HEK293T (cell line): Measurements from ENCODE around the gene MRPL19.

Source experiments
- ARNT ChIP-seq: fragments of 450-650 bp; IDR thresholded peaks from 2 replicates; pipeline ENCODE4 v1.6.1; 2017; ENCODE audit warnings: mild to moderate bottlenecking
- BHLHE40 ChIP-seq: fragments of 450-650 bp; IDR thresholded peaks from 2 replicates; pipeline ENCODE4 v1.6.1; 2016; ENCODE audit warnings: mild to moderate bottlenecking, moderate library complexity, borderline replicate concordance
- CTBP1 ChIP-seq: fragments of 450-650 bp; IDR thresholded peaks from 2 replicates; pipeline ENCODE4 v1.6.1; 2016; ENCODE audit warnings: borderline replicate concordance
- ELF4 ChIP-seq: fragments of 450-650 bp; IDR thresholded peaks from 2 replicates; pipeline ENCODE4 v1.6.1; 2017; ENCODE audit warnings: antibody characterized with exemption
- FOXA1 ChIP-seq: fragments of 450-650 bp; IDR thresholded peaks from 2 replicates; pipeline ENCODE4 v1.6.1; 2016; ENCODE audit warnings: mild to moderate bottlenecking
- FOXM1 ChIP-seq: fragments of 450-650 bp; IDR thresholded peaks from 2 replicates; pipeline ENCODE4 v1.6.1; 2017; ENCODE audit warnings: mild to moderate bottlenecking, borderline replicate concordance
- HDGF ChIP-seq: fragments of 450-650 bp; IDR thresholded peaks from 2 replicates; pipeline ENCODE4 v1.6.1; 2017; ENCODE audit warnings: antibody characterized with exemption, borderline replicate concordance
- L3MBTL2 ChIP-seq: fragments of 450-650 bp; conservative IDR thresholded peaks from 2 replicates; pipeline ENCODE4 v1.6.1; 2016; ENCODE audit warnings: mild to moderate bottlenecking
- LEF1 ChIP-seq: fragments of 450-650 bp; IDR thresholded peaks from 2 replicates; pipeline ENCODE4 v1.6.1; 2017; ENCODE audit warnings: mild to moderate bottlenecking, borderline replicate concordance
- SUZ12 ChIP-seq: fragments of 450-650 bp; IDR thresholded peaks from 2 replicates; pipeline ENCODE4 v1.6.1; 2016; ENCODE audit warnings: mild to moderate bottlenecking
- TARDBP ChIP-seq: fragments of 450-650 bp; IDR thresholded peaks from 2 replicates; pipeline ENCODE4 v1.6.1; 2016
- ZNF384 ChIP-seq: fragments of 450-650 bp; IDR thresholded peaks from 2 replicates; pipeline ENCODE4 v1.6.1; 2016
- TF ChIP-seq, protein P1 (sequence below): fragments of 450-650 bp; IDR thresholded peaks from 2 replicates; pipeline ENCODE4 v1.6.1; 2016

DNA sequence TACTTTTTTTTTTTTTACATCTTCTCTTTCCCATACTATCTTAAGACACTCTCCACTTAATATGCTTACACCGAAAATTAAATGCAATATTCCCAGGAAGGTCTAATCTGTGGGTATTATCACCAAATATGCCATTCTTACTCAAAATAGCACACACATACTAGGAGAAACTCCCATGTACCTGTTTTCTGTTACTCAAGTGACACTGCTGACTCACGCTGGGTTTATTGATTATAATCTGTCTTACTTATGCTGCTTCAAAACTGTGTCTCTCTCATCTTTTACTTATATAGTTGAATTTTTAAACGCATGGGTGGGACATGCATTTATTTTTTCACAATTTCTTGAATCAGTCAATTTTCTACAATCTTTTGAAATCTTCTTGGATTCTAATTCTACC is 29.9 kb downstream of the MRPL19 start:
- TF ChIP-seq FOXM1 (no peak), FOXA1 (no peak), L3MBTL2 (no peak), ZNF384 (no peak), ARNT (no peak), SUZ12 (no peak), ELF4 (no peak), BHLHE40 (no peak), HDGF (no peak), LEF1 (no peak), TARDBP (no peak), CTBP1 (no peak)
- TF ChIP-seq, protein P1, sequence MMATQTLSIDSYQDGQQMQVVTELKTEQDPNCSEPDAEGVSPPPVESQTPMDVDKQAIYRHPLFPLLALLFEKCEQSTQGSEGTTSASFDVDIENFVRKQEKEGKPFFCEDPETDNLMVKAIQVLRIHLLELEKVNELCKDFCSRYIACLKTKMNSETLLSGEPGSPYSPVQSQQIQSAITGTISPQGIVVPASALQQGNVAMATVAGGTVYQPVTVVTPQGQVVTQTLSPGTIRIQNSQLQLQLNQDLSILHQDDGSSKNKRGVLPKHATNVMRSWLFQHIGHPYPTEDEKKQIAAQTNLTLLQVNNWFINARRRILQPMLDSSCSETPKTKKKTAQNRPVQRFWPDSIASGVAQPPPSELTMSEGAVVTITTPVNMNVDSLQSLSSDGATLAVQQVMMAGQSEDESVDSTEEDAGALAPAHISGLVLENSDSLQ: no peak
